Muscle layer of colon (tissue), 2 donors: ENCODE data around the gene IL13.
"Not testable (repeated sequence)": the region's sequence is repeated elsewhere in the genome, so short reads cannot be mapped to it uniquely, and the experiment has no call there.

ENCODE experiments used
- H3K27ac ChIP-seq: one replicate; pipeline ENCODE4 v1.7.0; 2013; ENCODE audit warnings: low read depth, mild to moderate bottlenecking, low read length, moderate library complexity
- H3K27me3 ChIP-seq, 2 donors: one replicate each; pipeline ENCODE4 v1.7.0; 2013; ENCODE audit warnings: low read length in 2 of 2, mild to moderate bottlenecking in 2 of 2; ENCODE audit not compliant: insufficient read depth in 2 of 2, control insufficient read depth in 1 of 2
- H3K36me3 ChIP-seq: one replicate; pipeline ENCODE4 v1.7.0; 2013; ENCODE audit warnings: mild to moderate bottlenecking, low read length; ENCODE audit not compliant: insufficient read depth
- H3K4me1 ChIP-seq: one replicate; pipeline ENCODE4 v1.7.0; 2013; ENCODE audit warnings: mild to moderate bottlenecking, low read length; ENCODE audit not compliant: insufficient read depth
- H3K4me3 ChIP-seq, 2 donors: one replicate each; pipeline ENCODE4 v1.7.0; 2013; ENCODE audit warnings: low read length in 2 of 2, low read depth in 1 of 2, mild to moderate bottlenecking in 1 of 2, moderate library complexity in 1 of 2
- H3K9ac ChIP-seq: one replicate; pipeline ENCODE4 v1.7.0; 2013; ENCODE audit warnings: low read length
- H3K9me3 ChIP-seq: one replicate; pipeline ENCODE4 v1.7.0; 2013; ENCODE audit warnings: mild to moderate bottlenecking, low read length
- donor health status: abdominal sarcoma.
- donor health status: Adenocarcinoma of cecum.

IL13 gene

GRCh38 chr5:132684491-132684890 is 26.5 kb downstream of the IL13 start:
- Histone ChIP-seq H3K9ac (no peak overlapping the region), H3K36me3 (no peaks in the 10 kb centered on the region), H3K4me3 (no peak overlapping the region), H3K9me3 (no peaks in the 10 kb centered on the region), H3K27me3 (no peaks in the 10 kb centered on the region), H3K27ac (no peak overlapping the region), H3K4me1 (no peaks in the 10 kb centered on the region)

- H3K36me3 ChIP-seq = no peaks in the 10 kb centered on the region
- H3K27me3 ChIP-seq = no peaks in the 10 kb centered on the region
- H3K27ac ChIP-seq = no peak overlapping the region
- no peak overlapping the region for H3K9ac ChIP-seq
- H3K9me3 ChIP-seq = no peaks in the 10 kb centered on the region
- H3K4me3 ChIP-seq = no peak overlapping the region
- H3K4me1 ChIP-seq = no peaks in the 10 kb centered on the region
Observed at GRCh38 chr5:132684922-132685720, 27.1 kb downstream of the IL13 start.

GRCh38 chr5:132686193-132686592 is 28.2 kb downstream of the IL13 start:
- H3K4me1 ChIP-seq = no peaks in the 10 kb centered on the region
- no peaks in the 10 kb centered on the region for H3K9me3 ChIP-seq
- no peaks in the 10 kb centered on the region for H3K36me3 ChIP-seq
- no peak overlapping the region for H3K9ac ChIP-seq
- no peak overlapping the region for H3K27ac ChIP-seq
- H3K27me3 ChIP-seq = no peaks in the 10 kb centered on the region
- no peak overlapping the region for H3K4me3 ChIP-seq

- no peak overlapping the region for H3K27ac ChIP-seq
- no peaks in the 10 kb centered on the region for H3K4me1 ChIP-seq
- no peak overlapping the region for H3K4me3 ChIP-seq
- H3K9ac ChIP-seq = no peak overlapping the region
- no peaks in the 10 kb centered on the region for H3K36me3 ChIP-seq
- no peaks in the 10 kb centered on the region for H3K27me3 ChIP-seq
- H3K9me3 ChIP-seq = no peaks in the 10 kb centered on the region
Observed at GRCh38 chr5:132687995-132688394, 30.0 kb downstream of the IL13 start.

GRCh38 chr5:132688536-132689339 is 30.8 kb downstream of the IL13 start:
- no peaks in the 10 kb centered on the region for H3K4me1 ChIP-seq
- no peaks in the 10 kb centered on the region for H3K36me3 ChIP-seq
- no peak overlapping the region for H3K4me3 ChIP-seq
- H3K27me3 ChIP-seq = no peaks in the 10 kb centered on the region
- H3K9me3 ChIP-seq = no peaks in the 10 kb centered on the region
- H3K9ac ChIP-seq = no peak overlapping the region
- H3K27ac ChIP-seq = no peak overlapping the region

GRCh38 chr5:132689513-132689912 is 31.5 kb downstream of the IL13 start:
- H3K9ac ChIP-seq = no peak overlapping the region
- H3K9me3 ChIP-seq = no peaks in the 10 kb centered on the region
- H3K27me3 ChIP-seq = no peaks in the 10 kb centered on the region
- H3K27ac ChIP-seq = no peak overlapping the region
- H3K4me3 ChIP-seq = no peak overlapping the region
- H3K4me1 ChIP-seq = no peaks in the 10 kb centered on the region
- no peaks in the 10 kb centered on the region for H3K36me3 ChIP-seq

- H3K4me1 ChIP-seq = no peaks in the 10 kb centered on the region
Observed at GRCh38 chr5:132690156-132690555, 32.2 kb downstream of the IL13 start.

GRCh38 chr5:132691755-132692631 is 34.0 kb downstream of the IL13 start:
- H3K4me3 ChIP-seq, H3K9ac ChIP-seq, H3K4me1 ChIP-seq, H3K9me3 ChIP-seq, H3K36me3 ChIP-seq, H3K27me3 ChIP-seq, H3K27ac ChIP-seq: not testable (repeated sequence)

More at GRCh38 chr5:132690156-132690555, 32.2 kb downstream of the IL13 start:
- no peaks in the 10 kb centered on the region for H3K27me3 ChIP-seq
- H3K36me3 ChIP-seq = no peaks in the 10 kb centered on the region
- H3K9ac ChIP-seq = no peak overlapping the region
- no peak overlapping the region for H3K4me3 ChIP-seq
- H3K27ac ChIP-seq = no peak overlapping the region
- no peaks in the 10 kb centered on the region for H3K9me3 ChIP-seq

- Histone ChIP-seq H3K9ac (no peak overlapping the region), H3K4me1 (no peaks in the 10 kb centered on the region), H3K27me3 (no peaks in the 10 kb centered on the region), H3K36me3 (peaks cover 5% of the 10 kb centered on the region), H3K4me3 (no peak overlapping the region), H3K9me3 (no peaks in the 10 kb centered on the region), H3K27ac (no peak overlapping the region)
Observed at GRCh38 chr5:132692632-132692967, 34.6 kb downstream of the IL13 start.

- no peaks in the 10 kb centered on the region for H3K4me1 ChIP-seq
- H3K4me3 ChIP-seq = no peak overlapping the region
Observed at GRCh38 chr5:132695956-132696355, 38.0 kb downstream of the IL13 start.

GRCh38 chr5:132704875-132705274 is 46.9 kb downstream of the IL13 start:
- H3K27me3 ChIP-seq = no peaks in the 10 kb centered on the region
- no peaks in the 10 kb centered on the region for H3K4me1 ChIP-seq

More at GRCh38 chr5:132695956-132696355, 38.0 kb downstream of the IL13 start:
- Histone ChIP-seq H3K9me3 (no peaks in the 10 kb centered on the region), H3K27me3 (no peaks in the 10 kb centered on the region), H3K9ac (no peak overlapping the region), H3K27ac (no peak overlapping the region), H3K36me3 (peaks cover 14% of the 10 kb centered on the region)

More at GRCh38 chr5:132704875-132705274, 46.9 kb downstream of the IL13 start:
- H3K9me3 ChIP-seq = no peaks in the 10 kb centered on the region
- no peak overlapping the region for H3K4me3 ChIP-seq
- no peak overlapping the region for H3K9ac ChIP-seq
- no peak overlapping the region for H3K27ac ChIP-seq
- peaks cover 14% of the 10 kb centered on the region for H3K36me3 ChIP-seq
